ENCODE data around the gene VPS37C.

VPS37C gene

DNA sequence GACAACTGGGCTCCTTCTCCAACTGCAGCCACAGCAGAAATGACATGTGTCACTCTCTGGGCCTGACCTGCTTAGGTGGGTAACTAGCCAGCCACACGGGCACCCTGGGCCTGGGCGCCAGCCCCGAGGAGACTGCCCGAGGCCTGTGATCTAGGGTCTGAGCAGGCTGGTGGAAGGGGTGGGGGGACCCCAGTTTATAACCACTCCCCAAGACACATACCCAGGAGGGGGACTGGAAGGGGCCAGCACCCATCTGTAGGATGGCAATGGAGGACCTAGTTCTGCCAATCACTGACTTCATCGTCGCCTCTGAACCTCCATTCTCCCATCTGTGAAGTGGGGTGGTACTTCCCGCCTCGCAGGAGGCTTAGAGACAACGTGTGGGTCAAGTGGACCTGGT is 42.8 kb downstream of the VPS37C start:
- no peak for DNase-seq

DNA sequence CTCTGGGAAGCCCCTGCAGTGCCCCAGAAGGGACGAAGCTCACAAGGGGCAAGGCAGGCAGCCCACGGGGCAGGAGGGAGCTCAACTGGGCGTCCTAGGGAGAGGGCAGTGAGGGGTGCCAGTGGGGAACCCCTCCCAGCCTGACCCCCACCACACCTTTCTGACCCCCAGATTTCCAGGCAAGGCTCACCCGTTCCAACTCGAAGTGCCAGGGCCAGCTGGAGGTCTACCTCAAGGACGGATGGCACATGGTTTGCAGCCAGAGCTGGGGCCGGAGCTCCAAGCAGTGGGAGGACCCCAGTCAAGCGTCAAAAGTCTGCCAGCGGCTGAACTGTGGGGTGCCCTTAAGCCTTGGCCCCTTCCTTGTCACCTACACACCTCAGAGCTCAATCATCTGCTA is 43.2 kb downstream of the VPS37C start:
- no peak for DNase-seq

DNA sequence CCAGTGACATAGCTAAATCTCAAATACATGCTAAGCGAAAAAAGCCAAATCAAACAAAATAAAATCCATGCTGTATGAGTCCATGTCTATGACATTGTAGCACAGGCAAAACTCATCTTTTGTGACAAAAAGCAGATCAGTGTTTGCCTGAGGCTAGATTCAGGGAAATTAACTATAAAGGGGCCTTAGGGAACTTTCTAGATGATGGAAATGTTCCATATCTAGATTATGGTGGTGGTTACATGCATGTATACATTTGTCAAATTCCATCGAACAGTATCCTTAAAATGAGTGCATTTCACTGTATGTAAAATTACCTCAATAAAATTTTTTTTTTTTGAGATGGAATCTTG is 44.1 kb downstream of the VPS37C start:
- DNase-seq = no peak

DNA sequence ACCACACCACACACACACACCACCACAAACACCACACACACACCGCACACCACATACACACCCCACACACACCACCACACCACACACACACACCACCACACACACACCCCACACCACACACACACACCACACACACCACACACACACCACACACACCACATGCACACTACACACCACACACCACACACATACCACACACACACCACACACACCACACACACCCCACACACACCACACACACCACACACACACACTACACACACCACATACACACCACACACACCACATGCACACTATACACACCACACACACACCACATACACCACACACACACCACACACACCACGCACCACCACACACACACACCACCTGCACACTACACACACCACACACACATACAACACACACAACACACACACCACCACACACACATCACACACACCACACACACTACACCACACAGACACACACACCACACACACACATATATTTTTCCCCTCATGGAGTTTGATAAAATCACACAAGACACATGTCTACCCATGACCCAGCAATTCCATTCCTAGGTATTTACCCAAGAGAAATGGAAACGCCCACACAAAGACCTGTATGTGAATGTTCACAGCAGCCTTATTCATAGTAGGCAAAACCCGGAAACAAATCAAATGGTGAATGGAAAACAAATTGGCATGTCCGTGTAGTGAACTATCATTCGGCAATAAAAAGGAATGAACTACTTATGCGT is 44.6 kb downstream of the VPS37C start:
- DNase-seq = no peak

DNA sequence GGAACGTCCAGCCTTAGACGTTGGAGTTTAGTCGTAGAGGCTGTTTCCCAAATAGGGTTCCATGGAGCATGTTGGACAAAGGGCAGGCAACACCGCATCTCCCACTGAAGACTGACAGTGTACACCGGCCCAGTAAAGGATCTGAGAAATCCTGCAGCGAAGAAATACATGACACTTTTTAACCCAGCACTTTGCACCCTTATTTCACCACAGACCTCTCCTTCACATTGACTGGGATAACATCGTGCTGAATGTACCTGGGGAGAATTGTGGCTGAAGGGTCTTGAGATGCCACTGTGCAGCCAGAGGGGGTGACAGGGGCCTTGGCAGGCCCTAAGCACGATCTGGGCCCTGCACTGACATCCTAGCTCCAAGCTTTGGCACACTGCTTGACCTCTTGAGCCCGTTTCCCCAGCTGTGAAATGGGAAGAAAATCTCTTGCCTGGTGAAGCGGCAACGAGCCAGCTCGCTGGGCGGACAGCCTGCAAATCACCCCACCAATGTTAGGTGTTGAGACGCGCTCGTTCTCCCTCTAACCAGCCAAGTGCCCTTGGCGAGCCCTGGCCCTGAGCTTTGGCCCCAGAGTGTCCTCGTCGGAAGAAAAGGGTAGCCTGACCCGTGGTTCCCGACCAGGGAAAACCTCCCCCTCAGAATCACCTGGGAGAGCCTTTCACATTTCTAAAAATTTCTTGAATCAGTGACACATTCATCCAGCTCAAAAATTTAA is 45.6 kb downstream of the VPS37C start:
- no peak for DNase-seq

DNA sequence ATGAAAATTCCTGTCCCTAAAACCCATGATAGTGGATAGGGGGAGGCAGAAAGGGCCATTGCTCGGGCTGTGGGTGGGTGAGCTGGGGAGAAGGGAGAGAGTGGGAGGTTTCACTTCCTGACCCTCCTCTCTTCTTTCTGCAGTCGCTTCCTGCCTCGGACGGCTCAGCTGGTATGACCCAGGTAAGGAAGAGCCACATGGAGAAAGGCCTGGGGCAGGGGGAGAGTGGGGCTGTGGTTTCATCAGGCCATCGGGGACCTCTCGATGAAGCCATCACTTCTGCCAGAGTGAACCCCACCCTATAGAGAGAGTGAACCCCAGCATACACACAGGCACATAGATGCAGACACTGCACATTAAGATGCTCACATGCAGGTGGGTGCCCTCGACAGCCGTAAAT is 46.3 kb downstream of the VPS37C start:
- DNase-seq = no peak

DNA sequence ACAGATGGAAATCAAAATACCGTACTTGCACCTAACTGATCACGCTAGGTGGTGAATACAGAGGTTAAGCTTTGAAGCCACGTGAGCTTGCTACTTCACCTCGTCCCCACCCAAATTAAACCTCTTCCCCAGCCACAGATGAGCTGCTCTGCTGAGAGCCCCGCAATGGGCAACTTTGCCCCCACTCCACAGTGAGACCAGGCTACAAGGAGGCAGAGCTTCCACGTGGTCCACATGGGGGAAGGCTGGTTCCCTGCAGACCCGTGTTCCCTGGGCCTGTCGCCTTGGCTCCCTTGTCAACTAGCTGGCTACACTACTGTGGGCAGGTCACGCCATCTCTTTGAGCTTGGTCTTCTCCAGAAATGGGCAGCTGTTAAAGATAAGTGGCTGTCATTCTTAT is 48.0 kb downstream of the VPS37C start:
- no peak for DNase-seq

DNA sequence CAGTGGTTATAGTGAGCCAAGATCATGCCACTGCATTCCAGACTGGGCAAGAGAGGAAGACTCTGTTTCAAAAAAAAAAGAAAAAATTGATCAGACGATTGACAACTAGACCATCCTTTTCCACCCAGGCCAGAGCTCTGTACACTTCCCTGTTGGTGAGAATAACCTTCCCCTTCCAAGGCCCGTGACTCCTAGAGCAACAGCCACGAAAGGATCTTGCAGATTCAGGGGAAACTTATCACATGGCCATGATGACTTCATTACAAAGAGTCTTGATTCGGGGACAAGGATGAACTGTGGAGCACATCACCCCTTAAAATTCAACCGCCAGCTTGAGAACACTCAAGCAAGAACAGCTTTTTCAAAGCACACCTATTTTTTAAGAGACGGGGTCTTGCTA is 48.7 kb downstream of the VPS37C start:
- no peak for DNase-seq

DNA sequence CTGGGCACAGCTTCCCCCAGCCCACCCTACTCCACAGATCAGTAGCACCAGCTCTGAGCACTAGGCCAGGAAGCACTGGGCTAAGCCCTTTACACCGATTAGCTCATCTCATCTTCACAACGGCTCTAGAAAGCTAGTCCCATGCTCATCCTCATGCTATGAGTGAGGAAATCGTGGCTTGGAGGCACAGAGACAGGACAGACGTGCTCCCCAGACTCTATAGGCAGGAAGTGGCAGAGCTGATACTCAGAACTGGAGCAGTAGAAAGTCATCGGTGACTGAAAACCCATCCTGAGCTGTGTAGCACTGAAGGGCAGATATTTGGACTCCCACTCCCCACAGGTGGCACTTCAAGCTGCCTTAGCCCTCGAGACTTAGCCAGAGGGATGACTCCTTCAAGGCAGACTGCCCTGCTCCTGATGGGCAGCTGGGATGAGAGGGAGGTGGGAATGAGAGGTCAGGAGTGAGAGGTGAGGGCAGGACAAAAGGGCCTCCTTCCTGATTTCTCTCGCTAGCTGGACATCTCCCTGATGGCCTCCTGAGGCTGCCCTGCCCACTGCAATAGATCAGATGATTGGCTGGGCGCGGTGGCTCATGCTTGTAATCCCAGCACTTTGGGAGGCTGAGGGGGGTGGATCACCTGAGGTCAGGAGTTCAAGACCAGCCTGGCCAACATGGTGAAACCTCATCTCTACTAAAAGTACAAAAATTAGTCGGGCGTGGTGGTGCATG is 49.3 kb downstream of the VPS37C start:
- DNase-seq = no peak

DNA sequence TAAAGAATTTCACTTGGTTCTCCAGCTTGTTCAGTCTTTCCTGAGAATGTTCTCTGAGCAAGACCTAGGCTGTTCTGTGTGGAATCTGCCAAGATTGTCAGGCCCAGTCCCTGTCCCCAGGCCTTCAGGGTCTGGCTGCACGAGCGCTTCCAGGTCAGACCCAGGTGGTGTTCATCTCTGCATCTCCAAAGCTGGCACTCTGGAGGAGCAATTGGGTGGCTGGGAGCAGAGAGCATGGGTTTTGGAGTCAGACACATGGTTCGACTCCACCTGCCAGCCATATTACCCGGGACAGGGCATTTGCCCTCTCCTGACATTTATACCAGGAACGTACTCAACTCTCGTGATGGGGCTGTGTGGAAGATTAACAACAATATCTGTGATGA is 50.2 kb downstream of the VPS37C start:
- no peak for DNase-seq

DNA sequence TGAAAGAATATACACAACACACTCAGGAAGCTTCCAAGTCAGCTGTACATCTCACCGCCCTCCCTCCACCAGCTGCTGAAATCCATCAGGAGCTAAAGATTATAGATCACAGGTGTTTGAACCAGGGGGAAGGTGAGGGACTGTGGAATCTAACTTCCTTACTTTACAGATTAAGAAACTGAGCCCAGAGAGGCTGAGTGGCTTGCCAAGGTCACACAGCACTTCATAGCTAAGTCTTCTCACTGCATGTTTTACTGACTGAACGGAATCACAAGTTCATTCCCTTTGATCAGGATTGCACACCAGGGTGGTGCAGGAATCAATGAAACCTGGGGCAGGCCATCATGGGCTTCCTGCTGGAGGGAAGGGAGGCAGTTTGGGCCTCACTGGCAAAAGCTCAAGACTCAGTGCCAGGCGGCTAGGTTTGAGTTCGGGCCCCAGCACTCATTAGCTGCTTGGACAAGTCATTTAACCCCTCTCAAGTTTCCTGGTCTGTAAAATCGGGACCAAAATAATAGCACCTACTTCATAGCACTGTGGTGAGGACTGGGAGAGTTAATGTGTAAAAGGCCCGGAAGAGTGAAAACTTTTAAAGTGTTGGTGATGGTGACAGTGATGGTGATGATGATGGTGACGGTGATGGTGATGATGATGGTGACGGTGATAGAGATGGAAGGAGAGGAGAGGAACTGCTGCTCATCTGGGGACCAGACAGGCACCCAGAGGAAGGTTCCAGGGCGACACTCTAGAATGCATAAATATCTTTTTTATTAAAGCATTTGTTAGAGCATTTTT is 50.8 kb downstream of the VPS37C start:
- DNase-seq = no peak

DNA sequence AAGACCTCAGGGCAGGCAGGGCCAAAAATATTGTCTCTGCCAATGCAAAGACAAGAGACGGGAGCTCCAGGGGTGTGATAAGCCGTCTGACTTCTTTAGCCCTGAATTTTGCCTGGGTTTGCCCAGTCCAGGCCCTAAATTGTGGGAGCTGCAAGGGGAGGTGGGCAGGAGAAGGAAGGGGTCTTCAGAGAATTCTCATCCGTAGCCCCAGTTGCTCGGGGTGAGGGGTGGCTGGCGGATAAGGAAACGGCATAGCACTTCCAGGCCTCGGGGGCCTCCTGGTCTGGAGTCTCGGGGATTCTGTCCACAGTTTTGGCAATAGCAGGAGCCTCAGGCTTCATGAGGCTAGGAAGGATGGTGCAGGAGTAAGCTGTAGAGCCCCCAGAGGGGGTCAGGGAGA is 51.6 kb downstream of the VPS37C start:
- no peak for DNase-seq

DNA sequence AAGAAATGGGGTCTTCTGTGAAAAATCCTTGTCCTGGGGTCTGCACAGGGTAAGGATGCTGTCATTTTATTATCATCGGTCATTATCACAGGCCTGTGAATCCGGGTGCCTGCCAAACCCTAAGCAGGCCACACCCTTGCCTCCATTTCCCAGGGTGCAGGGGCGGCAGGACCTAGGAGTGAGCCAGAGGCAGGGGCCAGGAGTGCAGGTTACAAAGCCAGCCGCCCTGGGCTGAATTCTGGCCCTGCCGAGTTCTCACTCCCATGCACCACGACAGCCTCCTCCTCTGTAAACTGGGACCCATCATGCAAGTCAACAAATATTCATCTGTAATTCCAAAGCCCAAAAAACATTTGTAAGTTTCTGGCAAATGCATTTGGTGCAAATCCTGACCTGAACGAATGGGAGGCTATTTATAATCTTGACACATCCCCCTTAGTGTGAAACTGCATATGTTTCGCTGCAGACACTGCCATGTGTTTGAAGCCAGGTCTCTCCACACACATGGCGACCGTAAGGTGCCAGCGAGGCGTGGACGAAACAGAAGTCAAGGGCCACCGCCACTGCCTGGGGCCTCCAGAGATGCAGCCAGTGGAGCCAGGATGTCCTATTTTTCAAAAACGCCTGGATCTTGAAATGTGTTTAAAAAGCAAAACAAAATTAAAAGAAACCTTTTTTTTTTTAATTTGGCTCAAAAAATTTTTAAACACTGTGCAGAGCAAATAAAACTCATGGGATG is 52.2 kb downstream of the VPS37C start:
- no peak for DNase-seq

DNA sequence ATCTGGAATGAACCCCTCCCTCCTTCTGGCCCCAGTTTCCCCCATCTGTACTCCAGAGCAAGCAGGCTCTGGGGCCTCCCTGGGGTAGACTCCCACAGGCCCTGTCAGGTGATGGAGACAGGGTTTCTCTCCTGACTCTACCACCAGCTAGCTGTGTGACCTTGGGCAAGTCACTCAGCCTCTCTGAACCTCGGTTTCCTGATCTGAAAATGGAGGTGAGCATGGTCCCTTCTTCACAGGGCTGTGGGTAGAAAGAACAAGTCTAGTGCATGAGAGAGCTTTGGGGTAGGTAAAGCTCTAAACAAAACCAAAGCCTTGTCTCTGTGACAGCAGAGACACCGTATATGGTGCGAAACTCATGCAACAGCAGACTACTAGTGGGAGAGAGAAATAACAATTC is 53.3 kb downstream of the VPS37C start:
- DNase-seq = no peak

DNA sequence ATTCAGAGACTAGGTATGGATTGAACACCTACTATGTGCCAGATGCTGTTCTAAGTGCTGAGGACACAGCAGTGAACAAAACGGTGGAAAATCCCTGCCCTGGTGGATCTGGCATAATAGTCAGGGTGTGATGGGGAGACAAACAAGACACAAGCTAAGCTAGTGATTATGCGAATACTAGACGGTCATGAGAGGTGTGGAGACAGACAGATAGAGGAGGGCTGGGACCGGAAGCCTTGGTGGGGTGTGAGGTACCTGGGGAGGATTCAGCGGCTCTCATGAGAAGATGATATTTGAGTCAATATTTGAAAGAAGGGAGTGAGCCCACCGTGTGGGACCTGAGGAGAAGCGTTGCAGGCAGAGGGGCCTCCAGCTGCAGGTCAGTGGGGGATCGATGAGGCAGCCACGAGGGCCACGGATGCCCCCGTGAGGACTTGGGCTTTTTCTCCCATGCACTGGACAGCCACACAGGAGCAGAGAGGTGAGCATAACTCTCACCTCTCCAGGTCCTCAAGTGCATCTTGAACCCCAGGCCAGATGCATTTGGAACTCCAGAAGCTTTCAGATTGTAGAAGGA is 54.2 kb downstream of the VPS37C start:
- DNase-seq = no peak

DNA sequence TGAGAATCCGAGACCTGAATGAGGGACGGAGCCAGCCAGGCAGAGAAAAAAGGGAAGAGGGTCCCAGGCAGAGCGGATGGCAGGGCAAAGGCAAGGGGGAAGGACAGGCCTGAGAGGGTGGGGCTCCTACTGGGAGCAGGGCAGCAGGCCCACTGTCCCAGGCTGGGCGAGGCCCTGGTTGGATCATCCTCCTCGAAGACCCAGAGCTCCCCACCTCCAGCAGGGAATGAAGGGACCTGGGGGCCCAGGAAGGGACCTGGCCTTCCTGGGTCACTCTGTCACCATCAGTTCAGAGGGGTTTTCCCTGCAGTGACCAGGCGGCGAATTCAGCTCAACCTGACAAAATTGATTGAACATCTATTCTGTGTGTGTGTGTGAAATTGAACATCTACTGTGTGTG is 54.9 kb downstream of the VPS37C start:
- no peak for DNase-seq

DNA sequence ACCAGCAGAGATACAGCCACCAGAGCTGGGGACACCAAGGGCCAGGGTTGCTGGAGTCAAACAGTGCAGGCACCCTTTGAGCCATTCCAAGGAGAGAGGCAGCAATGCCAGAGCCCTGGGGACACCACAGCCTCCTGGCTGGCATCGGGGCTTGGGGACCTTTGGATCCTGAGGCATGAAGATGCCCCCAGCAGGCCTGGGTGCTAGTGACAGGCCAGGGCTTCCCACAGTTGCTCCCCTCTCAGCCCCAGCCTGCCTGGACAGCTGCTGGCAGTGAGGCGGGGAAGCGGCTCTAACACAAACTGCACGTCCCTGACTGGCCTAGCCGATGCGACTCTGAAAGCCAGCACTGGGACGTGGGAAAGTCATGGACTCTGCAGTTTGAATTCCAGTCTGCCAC is 56.3 kb downstream of the VPS37C start:
- DNase-seq = no peak

DNA sequence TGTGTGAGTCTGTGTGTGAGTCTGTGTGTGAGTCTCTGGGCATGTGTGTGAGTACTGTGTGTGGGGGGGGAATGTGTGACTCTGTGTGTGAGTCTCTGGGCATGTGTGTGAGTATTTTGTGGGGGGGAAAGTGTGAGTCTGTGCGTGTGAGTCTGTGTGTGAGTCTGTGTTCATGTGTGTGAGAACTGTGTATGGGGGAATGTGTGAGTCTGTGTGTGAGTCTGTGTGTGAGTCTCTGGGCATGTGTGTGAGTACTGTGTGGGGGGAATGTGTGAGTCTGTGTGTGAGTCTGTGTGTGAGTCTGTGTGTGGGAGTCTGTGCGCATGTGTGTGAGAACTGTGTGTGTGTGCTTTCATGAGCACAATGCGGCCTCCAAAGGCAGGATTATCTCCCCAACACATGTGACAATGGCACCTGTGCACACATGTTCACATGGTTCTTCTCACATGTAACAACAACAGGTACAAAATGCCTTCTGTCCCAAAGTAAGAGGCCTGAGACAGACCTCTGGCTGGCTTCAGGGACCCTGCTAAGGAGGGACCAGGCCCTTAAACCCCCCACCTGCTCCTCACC is 57.3 kb downstream of the VPS37C start:
- no peak for DNase-seq

DNA sequence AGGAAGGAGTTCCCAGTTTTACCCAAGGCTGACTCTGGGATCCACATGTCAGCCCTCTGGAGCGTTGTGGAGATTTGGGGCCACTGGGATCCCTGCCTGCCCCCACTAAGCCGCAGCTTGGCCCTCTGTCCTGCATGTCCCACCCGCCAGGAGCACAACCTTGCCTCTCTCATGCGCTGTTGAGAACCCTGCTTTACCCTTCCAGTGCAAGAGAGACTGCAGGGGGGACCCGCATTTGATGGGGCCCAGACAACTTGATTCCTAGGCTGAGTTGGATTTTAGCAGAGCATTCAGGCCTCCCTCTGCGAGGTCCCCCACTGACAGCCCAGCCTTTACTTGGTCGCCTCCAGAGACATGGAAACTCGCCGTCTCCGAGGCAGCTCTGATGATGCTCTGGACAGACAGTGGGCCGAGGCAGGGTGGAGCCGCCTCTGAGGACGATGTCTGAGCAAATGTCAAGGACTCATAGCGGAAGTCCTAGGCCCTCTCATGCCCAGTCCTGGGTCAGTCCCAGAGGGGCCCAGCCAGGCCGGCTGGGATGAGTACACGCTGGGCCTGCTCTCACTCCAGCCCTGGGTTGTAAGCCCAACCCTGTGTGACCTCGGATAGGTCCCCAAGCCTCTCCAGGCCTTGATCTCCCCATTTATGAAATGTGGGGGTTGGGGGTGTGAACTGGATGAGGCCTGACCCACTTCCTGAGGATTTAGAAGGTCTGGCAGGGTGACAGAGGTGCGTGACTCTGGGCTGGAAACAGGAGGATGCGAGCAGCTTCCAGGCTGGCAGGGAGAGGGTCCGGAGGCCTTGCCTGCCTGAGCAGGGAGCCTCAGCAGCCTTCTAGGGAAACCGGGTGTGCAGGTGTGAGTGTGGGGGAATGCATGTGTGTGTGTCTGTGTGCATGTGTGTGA is 58.3 kb downstream of the VPS37C start:
- DNase-seq = no peak

DNA sequence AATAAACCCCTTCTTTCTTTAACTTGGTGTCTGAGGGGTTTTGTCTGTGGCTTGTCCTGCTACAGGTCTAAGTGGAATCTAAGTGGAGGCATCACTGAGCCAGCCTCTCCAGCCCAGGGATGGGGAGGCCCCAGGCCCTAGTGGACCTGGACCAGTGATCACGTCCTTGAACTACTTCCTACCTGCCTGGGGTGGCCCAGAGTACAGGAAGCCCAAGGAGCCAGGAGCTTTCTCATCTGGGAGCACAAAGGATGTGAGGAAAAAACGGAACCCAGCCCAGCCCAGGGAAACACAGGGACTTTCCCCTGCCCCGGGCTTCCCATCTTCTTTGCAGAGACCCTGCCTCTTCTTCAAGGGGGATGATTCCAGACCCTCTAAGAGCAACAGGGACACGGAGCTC is 62.4 kb downstream of the VPS37C start:
- no peak for DNase-seq
